CD4-positive, alpha-beta T cell treated with Interferon gamma for 1 hour (primary cell): ENCODE results near the gene STX5.
"Not testable (repeated sequence)": the region's sequence is repeated elsewhere in the genome, so short reads cannot be mapped to it uniquely, and the experiment has no call there.

Experiments
- DNase-seq: peaks from one replicate; pipeline ENCODE4 v3.0.0-alpha.2; 2020

STX5 gene

DNA sequence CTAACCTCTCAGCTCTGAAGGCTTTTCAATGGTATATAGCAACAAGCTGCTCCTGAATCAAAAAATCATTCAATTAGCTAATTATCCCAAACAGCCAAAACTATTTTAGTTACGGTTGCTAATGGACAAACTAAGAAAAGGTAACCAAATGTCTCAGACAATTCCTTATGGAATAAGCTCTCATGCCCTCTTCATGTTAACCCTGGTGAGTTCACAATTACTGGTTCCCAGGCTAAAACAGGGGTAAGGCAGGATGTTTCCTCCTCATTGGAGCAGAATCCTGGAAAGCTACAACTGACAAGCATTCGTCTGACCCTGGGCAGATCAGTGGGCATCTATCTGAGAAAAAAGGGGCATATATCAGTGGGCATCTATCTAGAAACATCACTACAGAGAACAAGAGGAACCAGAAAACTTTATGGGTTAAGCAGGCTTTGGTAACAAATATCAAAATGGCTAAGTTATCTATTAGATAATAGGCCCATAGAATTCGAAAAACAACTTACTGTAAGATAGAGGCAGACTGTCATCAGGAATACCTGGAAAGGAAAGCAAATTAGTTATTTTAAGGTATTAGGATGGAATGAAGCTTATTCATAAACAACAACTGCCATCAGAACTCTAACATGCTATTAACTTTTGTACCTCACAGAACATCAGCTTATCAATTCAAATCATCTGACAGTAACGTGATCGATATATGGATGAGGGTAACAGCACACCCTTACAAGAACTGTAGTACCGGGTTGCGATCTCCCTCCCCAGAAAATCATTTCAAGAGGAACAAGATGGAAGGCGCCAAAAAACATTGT lies 22.4 kb upstream of the STX5 start:
- no peak for DNase-seq

- DNase-seq: no peak
Observed at GRCh38 chr11:62853279-62853965, 21.6 kb upstream of the STX5 start.

- no peak for DNase-seq
Observed at GRCh38 chr11:62852523-62853188, 20.8 kb upstream of the STX5 start.

DNA sequence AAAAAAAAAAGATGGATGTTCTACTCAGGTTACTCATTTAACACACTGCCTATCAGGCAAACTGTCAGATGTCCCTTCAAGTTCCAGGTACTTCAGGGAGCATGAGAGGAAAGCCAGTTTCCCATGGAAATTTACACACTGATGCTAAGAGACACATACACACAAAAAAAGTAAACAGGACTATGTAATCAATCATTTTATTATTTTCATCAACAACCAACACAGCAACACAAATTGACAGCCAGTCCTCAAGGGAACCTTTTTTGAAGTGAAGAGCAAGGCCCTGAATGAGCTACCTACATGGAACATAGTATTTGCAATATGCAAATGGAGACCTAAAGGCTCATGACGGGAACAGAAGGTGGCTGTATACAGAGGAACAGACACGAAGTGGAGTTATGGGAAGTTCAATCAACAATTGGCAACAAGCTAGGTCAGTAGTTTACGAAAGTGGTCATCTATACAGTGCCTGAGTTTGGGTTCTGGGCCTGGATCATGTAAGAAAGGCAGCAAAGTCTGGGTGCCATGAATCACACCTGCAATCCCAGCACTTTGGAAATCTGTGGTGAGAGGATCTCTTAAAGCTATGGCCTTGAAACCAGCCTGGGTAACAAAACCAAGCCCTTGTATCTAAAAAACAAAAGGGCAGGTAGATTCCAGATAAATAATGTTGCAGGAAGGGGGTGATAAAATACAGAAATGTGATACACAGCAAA lies 20.1 kb upstream of the STX5 start:
- no peak for DNase-seq

GRCh38 chr11:62850911-62851806 lies 19.3 kb upstream of the STX5 start:
- DNase-seq: no peak

- DNase-seq: no peak
Observed at GRCh38 chr11:62847767-62848314, 16.0 kb upstream of the STX5 start.

GRCh38 chr11:62846177-62846576 lies 14.3 kb upstream of the STX5 start:
- DNase-seq: no peak

- DNase-seq: no peak
Observed at GRCh38 chr11:62844154-62844553, 12.3 kb upstream of the STX5 start.

DNA sequence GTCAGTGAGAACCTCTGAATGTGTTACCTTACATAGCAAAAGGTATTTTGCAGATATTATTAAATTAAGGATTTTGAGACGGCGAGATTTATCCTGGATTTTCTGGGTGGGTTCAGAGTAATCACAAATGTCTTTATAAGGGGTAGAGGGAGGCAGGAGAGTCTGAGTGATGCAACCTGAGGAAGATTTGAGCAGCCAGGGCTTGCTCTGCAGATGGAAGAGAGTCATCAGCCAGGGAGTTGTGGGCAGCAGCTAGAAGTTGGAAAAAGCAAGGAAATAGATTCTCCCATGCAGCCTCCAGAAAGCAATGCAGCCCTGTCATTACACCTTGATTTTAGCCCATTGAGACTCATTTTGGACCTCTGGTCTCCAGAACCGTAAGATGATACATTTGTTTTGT lies 11.6 kb upstream of the STX5 start:
- no peak for DNase-seq

- not testable (repeated sequence) for DNase-seq
Observed at GRCh38 chr11:62842891-62843290, 11.0 kb upstream of the STX5 start.

- peak; percentile 35 for DNase-seq
Observed at GRCh38 chr11:62842171-62842741, 10.4 kb upstream of the STX5 start.

- peak; percentile 92 for DNase-seq
Observed at GRCh38 chr11:62841361-62842170, 9.7 kb upstream of the STX5 start.

DNA sequence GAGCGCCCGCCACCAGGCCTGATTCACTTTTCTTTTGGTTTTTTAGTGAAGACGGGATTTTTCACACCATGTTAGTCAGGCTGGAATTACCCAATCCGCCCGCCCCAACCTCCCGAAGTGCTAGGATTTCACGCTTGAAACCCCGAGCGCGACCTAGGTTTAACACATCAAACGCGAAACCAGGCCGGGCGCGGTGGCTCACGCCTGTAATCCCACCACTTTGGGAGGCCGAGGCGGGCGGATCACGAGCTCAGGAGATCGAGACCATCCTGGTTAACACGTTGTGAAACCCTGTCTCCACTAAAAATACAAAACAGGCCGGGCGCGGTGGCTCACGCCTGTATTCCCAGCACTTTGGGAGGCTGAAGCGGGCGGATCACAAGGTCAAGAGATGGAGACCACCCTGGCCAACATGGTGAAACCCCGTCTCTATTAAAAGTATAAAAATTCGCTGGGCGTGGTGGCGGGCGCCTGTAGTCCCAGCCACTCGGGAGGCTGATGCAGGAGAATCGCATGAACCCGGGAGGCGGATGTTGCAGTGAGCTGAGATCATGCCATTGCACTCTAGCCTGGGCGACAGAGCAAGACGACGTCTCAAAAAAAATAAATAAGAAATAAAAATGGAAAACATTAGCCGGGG lies 9.0 kb upstream of the STX5 start:
- peak; percentile 84 for DNase-seq

DNA sequence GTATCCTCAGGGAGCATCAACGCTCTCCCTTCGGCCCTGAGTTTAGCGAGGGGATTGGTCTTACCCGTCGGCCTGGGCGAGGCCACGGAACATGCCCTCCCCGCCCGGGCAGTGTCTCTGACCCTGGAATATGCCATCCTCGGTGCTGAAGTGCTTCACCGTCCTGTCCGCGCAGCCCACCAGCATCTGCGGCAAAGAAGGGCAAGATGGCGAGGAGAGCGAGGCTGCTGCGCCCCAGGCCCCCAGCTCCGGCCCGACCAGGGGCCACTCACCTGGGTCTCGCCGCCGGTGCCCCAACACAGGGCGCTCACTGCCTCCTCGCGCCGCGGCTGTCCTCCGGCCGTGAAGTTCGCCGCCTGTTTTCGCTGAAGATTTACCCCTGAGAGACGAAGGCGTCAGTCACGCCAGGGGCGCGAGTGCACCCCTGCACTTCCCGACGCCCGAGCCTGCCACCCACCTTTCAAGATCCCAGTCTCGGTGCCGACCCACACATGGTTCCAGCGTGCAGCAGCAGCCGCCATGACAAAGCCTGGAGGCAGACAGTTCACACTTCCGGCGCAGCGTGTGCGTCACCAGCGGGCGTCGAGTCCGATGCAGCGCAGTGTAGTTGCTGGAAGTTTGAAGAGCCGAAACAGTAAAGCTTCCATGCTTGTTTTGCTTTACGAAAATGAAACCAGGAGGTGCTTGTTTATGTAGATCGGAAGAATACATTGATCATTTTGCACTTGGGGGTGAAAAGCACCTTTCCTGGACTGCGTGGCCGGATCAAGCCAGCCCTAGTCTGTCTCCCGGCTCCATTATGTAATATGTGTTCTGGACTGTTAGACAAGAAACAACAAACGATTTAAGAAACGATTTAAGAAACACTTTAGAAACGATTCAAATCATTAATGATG lies 7.4 kb upstream of the STX5 start, which contains the start of gene WDR74:
WDR74 (minus strand) TSS at position 541 of the 896 bp plus-strand sequence; CDS start at position 521, 20 bp downstream.
- DNase-seq: peak; percentile 93

- no peak for DNase-seq
Observed at GRCh38 chr11:62835336-62835735, 3.5 kb upstream of the STX5 start.

- no peak for DNase-seq
Observed at GRCh38 chr11:62832336-62833234, 734 bp upstream of the STX5 start, which contains the start of gene TEX54. TEX54 (minus strand) TSS chr11:62832841.

- DNase-seq: no peak
Observed at GRCh38 chr11:62830904-62831519, 839 bp downstream of the STX5 start.
